Jurkat, Clone E6-1 (cell line): ENCODE measurements around the gene TNFAIP1. TPM values are rescaled to one million over a fixed set of nuclear protein-coding genes. Genes with fewer than 3 reads are reported as not detected.
"Not testable (repeated sequence)": the region's sequence is repeated elsewhere in the genome, so short reads cannot be mapped to it uniquely, and the experiment has no call there.

Source experiments
- DNase-seq: peaks from one replicate; pipeline ENCODE4 v3.0.0-alpha.2; 2011; ENCODE audit warnings: low read depth, low spot score
- H3K4me3 ChIP-seq: 2 replicates; pipeline ENCODE4 v1.5.1; 2011; ENCODE audit warnings: mild to moderate bottlenecking, low read length, control low read depth, moderate library complexity
- polyA plus RNA-seq: library from polyadenylated mRNA; unstranded; fragments of >200 nt; gene quantifications from one replicate; pipeline ENCODE4 v1.2.1, GENCODE V29; 2012; ENCODE audit warnings: missing spikeins; ENCODE audit not compliant: insufficient read length, insufficient read depth

TNFAIP1 gene
- 16.3 TPM for polyA plus RNA-seq

- DNase-seq, result peak; percentile 99
- peak within 1 kb of the TSS; percentile 94 for H3K4me3 ChIP-seq
Observed at GRCh38 chr17:28335201-28335958, at the start of gene TNFAIP1, which contains the start of gene IFT20. TSS of gene TNFAIP1 (plus strand) at chr17:28335761. CDS start at chr17:28339522, 3,761 bp downstream. TSS of gene IFT20 (minus strand) at chr17:28335472. CDS start at chr17:28331985, 3,487 bp downstream.

- no peak overlapping the region for H3K4me3 ChIP-seq
- DNase-seq, result no peak
Observed at GRCh38 chr17:28285965-28286364, 49.6 kb upstream of the TNFAIP1 start.

- DNase-seq, result no peak
- H3K4me3 ChIP-seq, result no peak overlapping the region
Observed at GRCh38 chr17:28290703-28291102, 44.9 kb upstream of the TNFAIP1 start.

GRCh38 chr17:28291780-28292330, 43.7 kb upstream of the TNFAIP1 start:
- no peak for DNase-seq
- no peak overlapping the region for H3K4me3 ChIP-seq

GRCh38 chr17:28292878-28293277, 42.7 kb upstream of the TNFAIP1 start:
- DNase-seq, H3K4me3 ChIP-seq: not testable (repeated sequence)

GRCh38 chr17:28293994-28294393, 41.6 kb upstream of the TNFAIP1 start:
- no peak overlapping the region for H3K4me3 ChIP-seq
- no peak for DNase-seq

GRCh38 chr17:28295677-28296578, 39.6 kb upstream of the TNFAIP1 start:
- H3K4me3 ChIP-seq, result no peak overlapping the region
- DNase-seq, result no peak

- H3K4me3 ChIP-seq, result no peak overlapping the region
- DNase-seq, result no peak
Observed at GRCh38 chr17:28298449-28298848, 37.1 kb upstream of the TNFAIP1 start.

- H3K4me3 ChIP-seq, result no peak overlapping the region
- no peak for DNase-seq
Observed at GRCh38 chr17:28306954-28307401, 28.6 kb upstream of the TNFAIP1 start.

- no peak for DNase-seq
- no peak overlapping the region for H3K4me3 ChIP-seq
Observed at GRCh38 chr17:28313841-28314240, 21.7 kb upstream of the TNFAIP1 start.

GRCh38 chr17:28315846-28316705, 19.5 kb upstream of the TNFAIP1 start:
- no peak overlapping the region for H3K4me3 ChIP-seq
- no peak for DNase-seq

GRCh38 chr17:28317099-28317965, 18.2 kb upstream of the TNFAIP1 start:
- H3K4me3 ChIP-seq, result peak overlapping the region; percentile 95

GRCh38 chr17:28317966-28318758, 17.4 kb upstream of the TNFAIP1 start:
- DNase-seq, result no peak
- H3K4me3 ChIP-seq, result peak overlapping the region; percentile 95

More at GRCh38 chr17:28317099-28317965, 18.2 kb upstream of the TNFAIP1 start:
- DNase-seq, result no peak

GRCh38 chr17:28318759-28319597, 16.6 kb upstream of the TNFAIP1 start, which contains the start of gene TMEM97:
TSS of gene TMEM97 (plus strand) at chr17:28319200. CDS start at chr17:28319240, 40 bp downstream.
- peak; percentile 97 for DNase-seq
- H3K4me3 ChIP-seq, result peak within 1 kb of the TSS; percentile 95

GRCh38 chr17:28319598-28319935, 16.0 kb upstream of the TNFAIP1 start:
- no peak for DNase-seq

More at GRCh38 chr17:28319598-28319935, 16.0 kb upstream of the TNFAIP1 start:
- peak overlapping the region; percentile 95 for H3K4me3 ChIP-seq
